GM21515 (cell line): ENCODE results near the gene PNPLA2.

Experiments used
- ATAC-seq: cut with Tn5 transposase; IDR thresholded peaks from one replicate; pipeline ENCODE4 v1.9.1; 2021; ENCODE audit not compliant: unreplicated experiment

Gene PNPLA2

GRCh38 chr11:858053-858761 lies 39.5 kb downstream of the PNPLA2 start:
- ATAC-seq = no peak

GRCh38 chr11:858762-859339 lies 40.1 kb downstream of the PNPLA2 start:
- ATAC-seq = no peak

- ATAC-seq = no peak
Measured at GRCh38 chr11:859394-860131, 40.8 kb downstream of the PNPLA2 start.

- no peak for ATAC-seq
Measured at GRCh38 chr11:860234-861104, 41.8 kb downstream of the PNPLA2 start.

- no peak for ATAC-seq
Measured at GRCh38 chr11:861105-861479, 42.4 kb downstream of the PNPLA2 start.

GRCh38 chr11:862081-862661 lies 43.5 kb downstream of the PNPLA2 start:
- ATAC-seq = no peak

- ATAC-seq = no peak
Measured at GRCh38 chr11:862696-863022, 43.9 kb downstream of the PNPLA2 start.

GRCh38 chr11:863023-863909 lies 44.6 kb downstream of the PNPLA2 start:
- no peak for ATAC-seq

GRCh38 chr11:863910-864827 lies 45.5 kb downstream of the PNPLA2 start:
- no peak for ATAC-seq

- no peak for ATAC-seq
Measured at GRCh38 chr11:864898-865297, 46.2 kb downstream of the PNPLA2 start.

- ATAC-seq = no peak
Measured at GRCh38 chr11:865462-866430, 47.0 kb downstream of the PNPLA2 start.

GRCh38 chr11:866481-866880 lies 47.8 kb downstream of the PNPLA2 start:
- no peak for ATAC-seq

GRCh38 chr11:867856-868358 lies 49.2 kb downstream of the PNPLA2 start:
- no peak for ATAC-seq

- no peak for ATAC-seq
Measured at GRCh38 chr11:868394-868793, 49.7 kb downstream of the PNPLA2 start.

- ATAC-seq = no peak
Measured at GRCh38 chr11:868802-869201, 50.1 kb downstream of the PNPLA2 start.

- ATAC-seq = no peak
Measured at GRCh38 chr11:869399-870126, 50.8 kb downstream of the PNPLA2 start.

- no peak for ATAC-seq
Measured at GRCh38 chr11:870127-870413, 51.4 kb downstream of the PNPLA2 start.
